IMR-90 (cell line): ENCODE data around the gene ZRSR2.
A peak's percentile ranks its signal among the peaks of the same experiment; 100 is the strongest.

Experiments used
- BHLHE40 ChIP-seq: fragments of 150-350 bp; IDR thresholded peaks from 2 replicates; pipeline ENCODE4 v1.6.1; 2016; ENCODE audit warnings: mild to moderate bottlenecking, low read depth, low read length
- CEBPB ChIP-seq: IDR thresholded peaks from 2 replicates; pipeline ENCODE4 v1.6.1; 2012; ENCODE audit warnings: low read depth, low read length, improper control_type of control experiment
- CHD1 ChIP-seq: IDR thresholded peaks from 2 replicates; pipeline ENCODE4 v1.6.1; 2012; ENCODE audit warnings: low read depth, low read length, improper control_type of control experiment
- CTCF ChIP-seq: conservative IDR thresholded peaks from 2 replicates; pipeline ENCODE4 v1.5.1; 2012; ENCODE audit warnings: mild to moderate bottlenecking, low read depth, low read length, improper control_type of control experiment
- POLR2A ChIP-seq: IDR thresholded peaks from 2 replicates; pipeline ENCODE4 v1.6.1; 2012; ENCODE audit warnings: mild to moderate bottlenecking, low read depth, low read length
- RAD21 ChIP-seq: IDR thresholded peaks from 2 replicates; pipeline ENCODE4 v1.6.1; 2012; ENCODE audit warnings: low read length, improper control_type of control experiment
- RFX5 ChIP-seq: IDR thresholded peaks from 2 replicates; pipeline ENCODE4 v1.8.0; 2012; ENCODE audit warnings: low read depth, mild to moderate bottlenecking, low read length, moderate library complexity
- SMC3 ChIP-seq: fragments of 150-350 bp; IDR thresholded peaks from 2 replicates; pipeline ENCODE4 v1.6.1; 2016; ENCODE audit warnings: low read depth, mild to moderate bottlenecking, antibody characterized with exemption, low read length, moderate library complexity
- USF2 ChIP-seq: fragments of 150-350 bp; IDR thresholded peaks from 2 replicates; pipeline ENCODE4 v1.6.1; 2017; ENCODE audit warnings: mild to moderate bottlenecking, antibody characterized with exemption, low read length, low read depth

GRCh38 chrX:15815779-15816437 lies 25.6 kb downstream of the ZRSR2 start:
- TF ChIP-seq CTCF (peak; percentile 25; the same call in 1 of the 2 replicates), USF2 (no peak), RFX5 (no peak), BHLHE40 (no peak), POLR2A (no peak), CEBPB (no peak), RAD21 (0 out of 2 replicates have a peak, but pooled peaks have one; percentile 11), SMC3 (no peak), CHD1 (no peak)
